H1 (cell line): ENCODE data around the gene GPC6. TPM values are rescaled to one million over a fixed set of nuclear protein-coding genes. Genes with fewer than 3 reads are reported as not detected.

Experiments
- CTCF ChIA-PET: fragments of 300-600 bp; sonication (Branson Sonifier 250); formaldehyde crosslinking; loops from one replicate; lab custom pipeline; 2021; ENCODE audit not compliant: partially characterized antibody; lab: Charles Lee
- POLR2A ChIA-PET: fragments of 300-600 bp; sonication (Branson Sonifier 250); formaldehyde crosslinking; loops from one replicate; lab custom pipeline; 2021; ENCODE audit warnings: inconsistent platforms; ENCODE audit not compliant: partially characterized antibody; lab: Charles Lee
- DNase-seq, 2 experiments: peaks; one replicate each; pipeline versions ENCODE4 v3.0.0 to v3.0.0-alpha.2; 2010 to 2022; ENCODE audit warnings: low spot score in 2 of 2, low read depth in 1 of 2, mixed read lengths in 1 of 2
- FAIRE-seq: peaks from 2 replicates; lab custom pipeline; 2011; peaks lifted over from hg19 to GRCh38; lab: Jason Lieb, UNC
- H2AFZ ChIP-seq: 2 replicates; pipeline ENCODE4 v1.8.1; 2012; ENCODE audit warnings: low read length, inconsistent platforms
- H2AK5ac ChIP-seq: 2 replicates; pipeline ENCODE4 v1.6.1; 2013; ENCODE audit warnings: low read depth, low read length
- H2BK120ac ChIP-seq: replicated peaks from 2 replicates; pipeline ENCODE3; 2013; ENCODE audit warnings: low read depth, low read length, inconsistent platforms
- H2BK12ac ChIP-seq: 2 replicates; pipeline ENCODE4 v1.6.1; 2013; ENCODE audit warnings: low read depth, low read length
- H2BK15ac ChIP-seq: 2 replicates; pipeline ENCODE4 v1.6.1; 2013; ENCODE audit warnings: low read length
- H2BK20ac ChIP-seq: 2 replicates; pipeline ENCODE4 v1.6.1; 2013; ENCODE audit warnings: low read length
- H2BK5ac ChIP-seq: 2 replicates; pipeline ENCODE4 v1.6.1; 2013; ENCODE audit warnings: low read depth, low read length
- H3K14ac ChIP-seq: 2 replicates; pipeline ENCODE4 v1.6.1; 2013; ENCODE audit warnings: inconsistent platforms; ENCODE audit not compliant: insufficient read length
- H3K18ac ChIP-seq: 2 replicates; pipeline ENCODE4 v1.6.1; 2013; ENCODE audit warnings: low read length; ENCODE audit errors: extremely low read depth
- H3K23ac ChIP-seq: 2 replicates; pipeline ENCODE4 v1.6.1; 2013; ENCODE audit warnings: inconsistent platforms; ENCODE audit not compliant: insufficient read length
- H3K23me2 ChIP-seq: 2 replicates; pipeline ENCODE4 v1.6.1; 2013; ENCODE audit warnings: low read depth, low read length
- H3K27ac ChIP-seq: 2 replicates; pipeline ENCODE4 v1.6.1; 2011; ENCODE audit warnings: low read depth, low read length, inconsistent platforms
- H3K27me3 ChIP-seq, 4 experiments: replicated peaks in 1 of 4; 1 replicate in 1 of 4; 2 replicates in 3 of 4; pipeline versions ENCODE4 v1.6.1 to v1.8.1; 2011 to 2013; ENCODE audit warnings: low read length in 3 of 4, mild to moderate bottlenecking in 3 of 4, inconsistent platforms in 2 of 4, mixed read lengths in 2 of 4, moderate library complexity in 1 of 4; ENCODE audit not compliant: control insufficient read depth in 3 of 4, insufficient read depth in 3 of 4; ENCODE audit errors: extremely low read depth in 1 of 4
- H3K36me3 ChIP-seq, 4 experiments: 2 replicates each; pipeline versions ENCODE4 v1.6.1 to v1.8.1; 2011 to 2013; ENCODE audit warnings: mild to moderate bottlenecking in 4 of 4, low read length in 3 of 4, moderate library complexity in 2 of 4, control low read depth in 1 of 4, inconsistent platforms in 1 of 4; ENCODE audit not compliant: insufficient read depth in 4 of 4, control insufficient read depth in 2 of 4
- H3K4ac ChIP-seq: replicated peaks from 2 replicates; pipeline ENCODE3; 2013; ENCODE audit warnings: low read length, low read depth, mixed read lengths, inconsistent platforms; ENCODE audit not compliant: insufficient read length
- H3K4me1 ChIP-seq, 4 experiments: replicated peaks in 1 of 4; 1 replicate in 1 of 4; 2 replicates in 3 of 4; pipeline versions ENCODE4 v1.6.1 to v1.8.1; 2011 to 2013; ENCODE audit warnings: low read length in 3 of 4, inconsistent platforms in 2 of 4, mixed read lengths in 1 of 4; ENCODE audit not compliant: insufficient read depth in 4 of 4, control insufficient read depth in 3 of 4
- H3K4me2 ChIP-seq, 2 experiments: 2 replicates each; pipeline versions ENCODE4 v1.6.1 to v1.8.1; 2011 to 2013; ENCODE audit warnings: low read depth in 2 of 2, low read length in 2 of 2, control low read depth in 1 of 2, inconsistent platforms in 1 of 2, mild to moderate bottlenecking in 1 of 2; ENCODE audit not compliant: insufficient read depth in 1 of 2
- H3K4me3 ChIP-seq, 4 experiments: fragments of 200-600, 300-600 bp in 1 of 4; sonication (generic), shearing (Covaris generic), sonication (Bioruptor Twin) in 1 of 4; 2 replicates each; pipeline versions ENCODE4 v1.5.1 to v1.8.1; 2011 to 2016; ENCODE audit warnings: low read length in 4 of 4, low read depth in 3 of 4, control low read depth in 2 of 4, inconsistent platforms in 2 of 4, mild to moderate bottlenecking in 2 of 4, mixed read lengths in 1 of 4, moderate library complexity in 1 of 4; ENCODE audit not compliant: insufficient read depth in 2 of 4; ENCODE audit errors: extremely low read depth in 1 of 4
- H3K56ac ChIP-seq: replicated peaks from 2 replicates; pipeline ENCODE3; 2013; ENCODE audit warnings: low read depth, mild to moderate bottlenecking, mixed read lengths, low read length, inconsistent platforms; ENCODE audit not compliant: insufficient read length
- H3K79me1 ChIP-seq: 2 replicates; pipeline ENCODE4 v1.6.1; 2013; ENCODE audit warnings: low read depth, low read length, control low read depth
- H3K79me2 ChIP-seq, 2 experiments: 2 replicates each; pipeline versions ENCODE4 v1.6.1 to v1.8.1; 2012 to 2013; ENCODE audit warnings: low read length in 2 of 2, mild to moderate bottlenecking in 2 of 2, inconsistent platforms in 1 of 2; ENCODE audit not compliant: insufficient read depth in 2 of 2, control insufficient read depth in 1 of 2
- H3K9ac ChIP-seq, 4 experiments: replicated peaks in 1 of 4; 1 replicate in 1 of 4; 2 replicates in 3 of 4; pipeline versions ENCODE4 v1.6.1 to v1.8.1; 2011 to 2013; ENCODE audit warnings: low read depth in 3 of 4, low read length in 3 of 4, control low read depth in 2 of 4, mild to moderate bottlenecking in 2 of 4, moderate library complexity in 2 of 4, inconsistent platforms in 1 of 4; ENCODE audit errors: extremely low read depth in 1 of 4
- H3K9me3 ChIP-seq, 2 experiments: 2 replicates each; pipeline versions ENCODE4 v1.6.1 to v1.8.1; 2012 to 2013; ENCODE audit warnings: mild to moderate bottlenecking in 2 of 2, moderate library complexity in 2 of 2, control low read depth in 1 of 2, inconsistent platforms in 1 of 2, low read depth in 1 of 2, low read length in 1 of 2, mixed read lengths in 1 of 2; ENCODE audit not compliant: insufficient read depth in 2 of 2
- H4K20me1 ChIP-seq, 2 experiments: replicated peaks in 1 of 2; 2 replicates each; pipeline versions ENCODE3 to v1.8.1; 2011 to 2013; ENCODE audit warnings: inconsistent platforms in 2 of 2, low read length in 2 of 2, mild to moderate bottlenecking in 1 of 2; ENCODE audit not compliant: insufficient read depth in 2 of 2, control insufficient read depth in 1 of 2
- H4K5ac ChIP-seq: 2 replicates; pipeline ENCODE4 v1.6.1; 2013; ENCODE audit warnings: low read length, low read depth, mixed read lengths, inconsistent platforms; ENCODE audit not compliant: insufficient read length
- H4K8ac ChIP-seq: 2 replicates; pipeline ENCODE4 v1.8.0; 2013; ENCODE audit warnings: mild to moderate bottlenecking, moderate library complexity, low read length, inconsistent platforms; ENCODE audit not compliant: insufficient read depth; ENCODE audit errors: extremely low read depth
- H4K91ac ChIP-seq: replicated peaks from 2 replicates; pipeline ENCODE3; 2013; ENCODE audit warnings: low read length, mixed read lengths, inconsistent platforms; ENCODE audit not compliant: insufficient read length
- CEBPB ChIP-seq: IDR thresholded peaks from 2 replicates; pipeline ENCODE4 v1.6.1; 2012; ENCODE audit warnings: low read depth, low read length
- MAFK ChIP-seq: IDR thresholded peaks from 2 replicates; pipeline ENCODE4 v1.6.1; 2012; ENCODE audit warnings: low read depth, mild to moderate bottlenecking, improper control_type of control experiment, low read length
- WGBS, 2 experiments: shearing (Covaris generic) in 1 of 2; methylation state at CpG; one replicate each; pipeline versions ENCODE4 v1.1.6 to v1.1.7; 2013 to 2015; ENCODE audit warnings: low lambda C conversion rate in 2 of 2, mixed read lengths in 2 of 2, inconsistent platforms in 1 of 2, low coverage in 1 of 2, missing lambda C conversion rate in 1 of 2; ENCODE audit not compliant: insufficient replicate concordance in 2 of 2, insufficient coverage in 1 of 2, insufficient read length in 1 of 2; ENCODE audit errors: extremely low coverage in 1 of 2, missing lambda C conversion rate in 1 of 2; 5-methylcytosine and 5-hydroxymethylcytosine counted together
- polyA plus RNA-seq, 7 experiments: library from polyadenylated mRNA; depleted of rRNA in 3 of 7; stranded (reverse) in 5 of 7; unstranded in 2 of 7; fragments of >200 nt in 5 of 7; fragments of 200-250 nt in 2 of 7; gene quantifications; 1 replicate in 5 of 7; 2 replicates in 1 of 7; 4 replicates in 1 of 7; pipeline versions ENCODE4 v1.2.1 to v1.2.3, GENCODE V29; 2011 to 2013; ENCODE audit warnings: missing spikeins in 2 of 7, mixed read lengths in 2 of 7
- total RNA-seq: library from RNA; stranded (reverse); fragmentation: NEBNext Ultra II Directional; extraction: Animal tissue kit (Norgen Biotek cat#: 25700); gene quantifications from 2 replicates; pipeline ENCODE4 v1.2.1, GENCODE V29; 2021

GPC6 gene
- total and polyA plus RNA-seq, 2 of the 8 experiments (the other 6 are each of a cell fraction or from before 2014, with no cell fraction given): 5.4 to 12.0 TPM

DNA sequence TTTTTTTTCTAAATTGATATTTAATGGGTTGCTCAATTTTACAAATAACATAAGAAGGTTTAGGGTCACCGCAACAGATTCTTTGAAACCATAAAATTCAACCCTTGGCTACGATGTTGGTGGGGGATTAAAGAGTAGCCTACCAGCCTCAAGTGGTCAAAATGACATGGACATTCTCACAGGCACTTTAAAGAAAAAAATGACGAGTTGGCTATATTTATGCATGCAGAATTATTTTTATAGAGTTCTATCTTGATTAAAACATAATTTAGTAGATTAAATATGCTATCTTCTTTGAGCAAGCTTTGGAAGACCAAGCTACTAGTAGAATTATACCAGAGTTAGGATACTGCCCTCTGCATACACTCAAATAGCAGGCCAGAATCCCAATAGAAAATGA lies 959.9 kb downstream of the GPC6 start:
- H3K23ac ChIP-seq: no peak overlapping the region
- no peak overlapping the region for H3K14ac ChIP-seq
- H2BK12ac ChIP-seq: no peak overlapping the region
- H2BK120ac ChIP-seq: no peak overlapping the region
- H3K9me3 ChIP-seq: no peaks in the 10 kb centered on the region
- no peak overlapping the region for H4K5ac ChIP-seq
- DNase-seq (no peak), FAIRE-seq (no peak)
- H3K23me2 ChIP-seq: no peaks in the 10 kb centered on the region
- H2BK15ac ChIP-seq: no peak overlapping the region
- peaks cover 0 to 1% (median 0%) of the 10 kb centered on the region in 4 experiments; a peak in 2 of 7 replicates for H3K27me3 ChIP-seq
- H3K79me1 ChIP-seq: no peaks in the 10 kb centered on the region
- no peak overlapping the region for H3K4me3 ChIP-seq
- H3K27ac ChIP-seq: no peak overlapping the region
- CTCF ChIA-PET: interaction anchor here (1.4 kb wide), 1 partner anchor 178 kb away, joined by 3 read pairs; no protein-coding TSS in a partner anchor
- no peak overlapping the region for H3K4me2 ChIP-seq
- no peak overlapping the region for H3K9ac ChIP-seq
- H3K18ac ChIP-seq: no peak overlapping the region
- peaks cover 2 to 9% (median 7%) of the 10 kb centered on the region in 4 experiments; a peak in 4 of 7 replicates for H3K4me1 ChIP-seq
- no peak overlapping the region for H2AFZ ChIP-seq
- 88% methylated on average over 3 of the region's 3 CpGs; no CpG with 5 or more reads in 1 of the 2 experiments for WGBS, 2 experiments
- no peak overlapping the region for H4K91ac ChIP-seq
- no peak overlapping the region for H3K4ac ChIP-seq
- H4K8ac ChIP-seq: no peak overlapping the region
- no peaks in the 10 kb centered on the region for H3K36me3 ChIP-seq
- H2BK20ac ChIP-seq: no peak overlapping the region
- no peak overlapping the region for H3K56ac ChIP-seq
- no peaks in the 10 kb centered on the region for H4K20me1 ChIP-seq
- H3K79me2 ChIP-seq: no peaks in the 10 kb centered on the region
- POLR2A ChIA-PET: no interaction called here
- no peak overlapping the region for H2AK5ac ChIP-seq
- peak; percentile 19; the same call in 1 of the 2 replicates for TF ChIP-seq MAFK
- TF ChIP-seq CEBPB: no peak
- no peak overlapping the region for H2BK5ac ChIP-seq
